NCI-H526 (cell line): Measurements from ENCODE around the gene SNRPD3.

Experiments
- DNase-seq, 2 experiments: peaks; one replicate each; lab custom pipeline; 2025; lab: John Stamatoyannopoulos, UW

Gene SNRPD3

DNA sequence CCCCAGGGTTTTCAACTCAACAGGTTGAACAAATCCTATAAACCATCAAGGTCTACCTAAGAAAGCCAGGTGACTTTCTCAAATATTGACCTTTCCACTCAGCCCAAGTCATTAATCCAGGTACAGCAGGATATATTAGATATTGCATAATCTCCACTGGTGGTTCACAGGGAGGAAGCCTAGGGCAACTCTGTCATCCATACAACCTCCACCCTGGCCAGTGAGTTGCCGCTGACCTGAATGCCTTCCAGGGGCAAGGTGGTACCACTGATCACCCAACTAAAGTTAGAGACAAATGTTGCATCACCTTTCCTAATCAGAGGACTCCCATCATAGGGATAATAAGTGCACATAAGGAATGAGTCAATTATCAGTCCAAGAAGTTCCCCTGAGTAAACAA lies 23.7 kb upstream of the SNRPD3 start:
- no peak for DNase-seq

DNA sequence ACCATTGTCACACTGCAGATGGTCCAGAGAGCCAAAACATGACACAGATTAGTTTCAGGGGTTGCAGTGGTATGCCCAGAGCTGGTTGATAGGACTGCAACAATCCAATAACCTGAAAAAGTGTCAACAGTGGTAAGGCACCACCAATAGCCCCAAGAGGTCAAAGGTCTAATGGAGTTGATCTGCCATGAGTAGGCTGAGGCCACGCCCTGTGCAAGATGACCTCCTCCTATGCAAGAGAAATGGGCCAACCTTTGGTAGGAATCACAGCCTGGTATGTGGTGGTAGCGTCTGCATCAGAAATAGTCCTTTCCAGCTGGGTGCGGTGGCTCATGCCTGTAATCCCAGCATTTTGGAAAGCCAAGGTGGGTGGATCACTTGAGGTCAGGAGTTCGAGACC lies 20.5 kb upstream of the SNRPD3 start:
- DNase-seq, result no peak

DNA sequence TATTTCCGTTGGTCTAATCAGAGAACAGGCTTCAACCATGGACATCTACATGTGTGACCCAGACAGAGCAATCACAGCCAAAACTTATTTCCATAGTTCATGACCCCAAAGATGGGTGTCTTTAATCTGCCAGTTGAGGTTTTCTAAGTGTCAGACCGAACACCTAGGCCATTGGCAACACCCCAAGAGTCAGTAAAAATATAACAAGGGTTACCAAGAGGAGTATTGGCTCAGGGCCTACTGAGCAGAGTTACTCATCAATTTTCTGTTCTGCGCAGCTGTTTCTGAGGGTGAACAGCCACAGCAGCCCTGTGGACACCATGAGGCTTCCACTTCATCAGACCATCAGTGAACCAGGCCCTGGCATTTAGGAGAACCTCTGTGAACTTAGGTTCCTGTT lies 19.7 kb upstream of the SNRPD3 start:
- DNase-seq, result no peak

DNA sequence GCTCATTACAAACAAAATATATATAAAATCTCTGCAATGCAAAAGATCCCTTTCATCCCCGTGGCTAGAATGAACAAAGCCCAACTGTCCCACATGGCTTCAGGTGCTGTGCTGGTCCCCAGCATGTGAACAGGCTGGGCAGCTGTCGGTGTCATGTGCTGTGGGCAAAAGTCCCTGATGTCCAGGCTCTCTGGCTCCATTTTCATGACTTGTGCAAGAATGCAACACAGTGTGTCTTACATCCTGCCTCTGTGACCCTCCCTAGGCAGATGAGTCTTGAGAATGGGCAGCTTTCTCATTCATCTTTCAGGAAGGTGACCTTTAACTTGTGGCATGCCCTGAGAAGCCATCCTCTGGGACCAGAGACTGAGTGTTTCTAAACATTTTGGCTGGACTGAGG lies 15.3 kb upstream of the SNRPD3 start:
- DNase-seq, result no peak

DNA sequence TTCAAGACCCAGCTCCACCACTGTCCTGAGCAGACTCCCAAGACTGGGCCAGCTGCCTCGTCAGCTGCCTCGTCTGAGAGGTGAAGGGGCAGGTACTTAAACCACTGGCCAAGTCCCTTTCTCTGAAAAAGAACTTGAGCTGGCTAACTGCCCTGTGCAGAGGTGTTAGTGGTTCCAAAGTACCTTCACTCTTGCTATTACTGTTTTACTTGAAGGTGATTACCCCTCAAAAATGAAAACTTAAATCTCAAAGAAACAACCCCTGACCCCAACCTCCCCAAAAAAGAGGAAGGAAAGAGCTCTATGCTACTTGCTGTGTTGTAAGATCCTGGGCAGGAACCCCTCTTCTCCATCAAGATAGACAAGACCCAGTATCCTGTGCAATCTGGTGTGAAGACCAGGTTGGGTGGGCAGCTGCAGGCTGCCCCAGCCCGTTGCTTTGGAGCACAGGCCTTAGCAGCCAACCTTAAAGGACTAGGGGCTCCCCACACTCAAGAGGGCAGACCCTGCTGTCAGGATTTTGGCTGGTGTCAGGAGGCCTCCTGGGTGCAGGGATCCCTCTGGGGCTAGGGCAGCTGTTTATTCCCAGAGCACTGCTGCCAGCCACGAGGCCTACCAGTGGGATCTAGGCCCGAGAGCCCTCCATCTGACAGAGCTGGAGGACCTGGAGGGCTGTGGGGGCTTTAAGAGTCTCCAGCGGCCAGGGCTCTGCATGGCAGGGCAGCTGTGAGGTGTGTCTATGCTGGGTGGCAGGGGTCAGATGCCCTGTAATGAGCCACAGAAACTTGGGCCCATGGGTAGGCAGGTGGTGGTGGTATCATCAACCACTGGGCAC lies 13.9 kb upstream of the SNRPD3 start:
- no peak for DNase-seq

DNA sequence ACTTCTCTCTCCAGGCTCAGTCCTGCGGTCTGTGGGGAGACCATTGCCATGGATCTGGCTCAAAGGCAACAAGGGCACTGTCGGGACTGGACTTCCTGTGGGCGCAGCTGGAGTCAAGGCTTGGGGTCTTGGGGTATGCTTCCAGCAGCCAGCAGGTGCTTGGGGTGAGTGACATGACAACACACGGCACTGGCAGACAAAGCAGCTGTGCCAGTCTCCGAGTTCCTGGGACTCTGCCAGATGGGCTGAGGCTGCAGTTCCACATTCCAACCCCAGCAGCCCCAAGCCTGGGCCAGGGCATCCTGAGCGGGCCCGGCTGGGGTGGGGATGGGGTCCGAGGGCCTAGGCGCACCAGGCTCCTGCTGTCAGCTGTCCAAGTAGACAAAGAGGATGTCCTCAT lies 13.2 kb upstream of the SNRPD3 start:
- no peak for DNase-seq

DNA sequence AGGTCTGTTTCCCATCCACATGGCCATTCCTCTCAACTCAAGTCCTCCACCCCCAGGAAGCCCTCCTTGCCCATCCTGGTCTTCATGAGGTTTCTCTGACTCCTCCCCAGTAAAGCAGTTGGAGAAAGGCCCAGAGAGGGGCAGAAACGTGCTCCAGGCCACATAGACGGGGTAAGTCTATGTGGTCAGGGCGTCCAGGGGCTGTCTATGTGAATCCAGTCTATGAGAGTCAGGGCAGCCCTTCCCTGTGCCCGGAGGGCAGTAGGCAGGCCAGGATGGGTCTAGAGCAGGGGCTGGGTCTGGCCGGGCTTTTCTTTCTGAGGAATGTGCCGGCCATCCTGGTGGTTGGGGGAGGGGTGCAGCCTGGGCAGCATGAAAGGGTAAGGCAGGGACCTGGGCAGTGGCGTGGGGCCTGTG lies 12.6 kb upstream of the SNRPD3 start:
- no peak for DNase-seq

DNA sequence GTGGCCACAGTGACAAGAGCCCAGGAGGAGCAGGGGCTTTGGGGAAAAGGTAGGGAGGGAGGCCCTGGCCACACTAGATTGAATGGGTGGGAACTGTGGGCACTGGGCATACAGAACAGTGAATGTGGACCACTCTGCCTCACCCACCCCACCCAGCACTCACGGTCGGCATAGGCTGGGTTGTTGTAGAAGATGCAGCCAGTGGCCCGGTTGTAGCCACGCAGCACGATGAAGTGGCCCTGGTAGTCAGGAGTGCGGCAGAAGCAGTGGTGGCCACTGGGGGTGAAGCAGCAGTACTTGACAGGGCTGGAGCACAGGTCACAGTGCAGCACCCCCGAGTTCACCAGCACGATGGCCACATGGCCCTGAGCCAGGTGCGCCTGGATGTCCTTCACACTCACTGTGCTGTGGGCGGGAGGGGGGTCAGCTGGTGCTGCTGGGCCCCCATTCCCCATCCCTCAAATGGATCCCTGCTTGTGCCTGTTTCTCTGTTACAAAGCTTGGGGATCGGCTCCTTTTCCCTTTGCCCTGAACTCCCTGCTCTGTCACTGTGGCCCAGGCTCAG lies 12.0 kb upstream of the SNRPD3 start:
- DNase-seq, result no peak

DNA sequence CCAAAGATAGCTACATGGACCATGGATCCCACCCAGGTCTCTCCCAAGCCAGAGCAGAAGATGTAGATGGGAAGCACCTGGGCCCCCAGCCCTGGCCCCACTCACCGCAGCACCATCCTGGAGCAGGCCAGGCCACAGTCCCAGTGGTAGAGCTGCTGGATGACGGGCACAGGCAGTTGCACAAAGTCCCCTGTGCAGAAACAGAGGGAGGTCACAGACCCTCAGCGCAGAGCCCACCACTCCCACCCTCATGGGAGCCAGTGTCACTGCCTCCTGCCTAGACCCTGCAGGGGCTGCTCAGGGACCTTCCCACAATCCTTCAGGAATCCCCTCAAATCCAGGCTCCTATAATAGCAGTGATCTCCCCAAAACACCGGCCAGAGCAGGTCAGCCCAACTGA lies 7.0 kb upstream of the SNRPD3 start:
- no peak for DNase-seq

DNA sequence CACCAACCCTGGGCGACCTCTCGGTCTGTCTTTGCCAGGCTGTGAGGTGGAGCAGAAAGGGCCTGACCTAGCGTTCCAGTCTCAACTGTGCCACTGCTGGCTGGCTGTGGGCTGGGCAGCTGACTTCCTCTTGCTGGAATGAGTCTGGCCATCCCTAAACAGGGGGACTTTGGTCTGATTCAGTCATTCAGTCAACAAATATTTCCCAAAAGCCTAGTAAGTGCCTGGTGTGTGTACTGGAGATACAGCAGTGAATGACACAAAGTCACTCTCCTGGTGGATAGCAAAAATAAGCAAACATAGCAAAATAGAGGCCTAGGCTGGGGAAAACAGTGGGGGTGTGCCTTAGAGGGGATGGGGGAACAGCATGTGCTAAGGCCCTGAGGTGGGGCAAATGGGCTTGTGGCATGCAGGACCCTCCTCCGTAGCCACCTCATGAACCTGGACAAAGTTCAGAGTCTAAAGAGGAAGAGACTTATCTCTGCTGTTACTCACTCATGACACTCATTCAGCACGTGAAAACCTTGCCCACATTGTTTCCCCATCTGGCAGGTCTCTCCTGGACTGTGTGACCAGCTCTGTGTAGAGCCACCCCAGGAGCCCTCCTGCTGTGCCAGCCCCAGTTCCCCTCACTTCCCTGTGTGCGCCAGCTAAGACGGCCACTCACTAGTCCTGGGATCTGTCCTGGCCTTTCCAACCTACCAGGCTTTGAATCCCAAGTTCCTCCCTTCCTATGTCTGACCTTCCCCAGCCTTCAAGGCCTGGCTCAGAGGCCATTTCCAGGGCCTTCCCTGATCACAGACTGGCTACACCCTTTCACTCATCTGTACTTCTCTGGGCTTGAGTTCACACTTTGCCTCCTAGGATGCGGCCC lies 5.5 kb upstream of the SNRPD3 start:
- no peak for DNase-seq

DNA sequence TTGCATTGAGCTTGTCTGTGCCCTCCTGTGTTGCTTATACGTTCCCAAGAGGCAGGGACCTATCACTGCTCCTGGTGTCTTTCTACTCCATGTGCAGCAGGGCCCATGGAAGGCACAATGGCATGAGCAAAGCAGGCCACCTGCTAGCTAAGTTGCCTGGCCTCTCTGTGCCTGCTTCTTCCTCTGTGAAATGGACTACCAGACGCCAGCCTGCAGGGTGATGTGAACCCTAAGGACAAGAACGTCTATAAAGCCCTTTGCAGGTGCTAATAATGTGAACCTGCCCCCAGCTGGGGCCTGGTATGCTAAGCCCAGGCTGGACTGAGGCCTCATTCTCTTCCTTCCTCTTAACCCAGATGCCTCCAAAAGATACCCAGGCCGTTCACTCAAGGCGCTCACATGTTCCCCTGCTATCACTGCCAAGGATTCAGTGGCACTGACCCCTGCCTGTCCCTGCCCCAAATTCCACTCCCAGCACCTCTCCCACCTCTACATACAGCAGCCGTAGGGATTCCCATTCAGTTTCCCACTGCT lies 4.8 kb upstream of the SNRPD3 start:
- DNase-seq, result no peak

DNA sequence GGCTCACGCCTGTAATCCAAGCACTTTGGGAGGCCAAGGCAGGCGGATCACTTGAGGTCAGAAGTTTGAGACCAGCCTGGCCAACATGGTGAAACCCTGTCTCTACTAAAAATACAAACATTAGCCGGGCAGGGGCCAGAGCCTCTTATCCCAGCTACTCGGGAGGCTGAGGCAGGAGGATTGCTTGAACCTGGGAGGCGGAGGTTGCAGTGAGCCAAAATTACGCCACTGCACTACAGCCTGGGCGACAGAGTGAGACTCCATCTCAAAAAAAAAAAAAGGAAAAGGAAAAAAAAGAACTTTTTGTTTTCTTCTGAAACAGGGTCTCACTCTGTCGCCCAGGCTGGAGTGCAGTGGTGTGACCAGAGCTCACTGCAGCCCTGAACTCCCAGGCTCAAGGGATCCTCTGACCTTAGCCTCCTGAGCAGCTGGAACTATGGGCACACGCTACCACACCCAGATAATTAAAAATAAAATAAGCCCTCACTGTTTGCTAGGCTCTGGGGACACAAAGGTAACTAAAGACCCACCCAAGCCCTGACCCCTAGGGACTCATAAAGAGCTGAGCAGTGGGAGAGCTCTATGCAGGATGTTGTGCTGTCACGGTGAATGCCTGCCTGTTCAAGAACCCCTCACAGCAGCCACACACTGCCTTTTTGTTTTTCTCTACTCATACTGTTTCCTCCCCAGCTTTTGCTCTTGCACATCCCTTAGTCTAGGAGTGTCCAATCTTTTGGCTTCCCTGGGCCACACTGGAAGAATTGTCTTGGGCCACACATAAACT lies 3.1 kb upstream of the SNRPD3 start:
- peak; percentile 53 to 65 for DNase-seq

DNA sequence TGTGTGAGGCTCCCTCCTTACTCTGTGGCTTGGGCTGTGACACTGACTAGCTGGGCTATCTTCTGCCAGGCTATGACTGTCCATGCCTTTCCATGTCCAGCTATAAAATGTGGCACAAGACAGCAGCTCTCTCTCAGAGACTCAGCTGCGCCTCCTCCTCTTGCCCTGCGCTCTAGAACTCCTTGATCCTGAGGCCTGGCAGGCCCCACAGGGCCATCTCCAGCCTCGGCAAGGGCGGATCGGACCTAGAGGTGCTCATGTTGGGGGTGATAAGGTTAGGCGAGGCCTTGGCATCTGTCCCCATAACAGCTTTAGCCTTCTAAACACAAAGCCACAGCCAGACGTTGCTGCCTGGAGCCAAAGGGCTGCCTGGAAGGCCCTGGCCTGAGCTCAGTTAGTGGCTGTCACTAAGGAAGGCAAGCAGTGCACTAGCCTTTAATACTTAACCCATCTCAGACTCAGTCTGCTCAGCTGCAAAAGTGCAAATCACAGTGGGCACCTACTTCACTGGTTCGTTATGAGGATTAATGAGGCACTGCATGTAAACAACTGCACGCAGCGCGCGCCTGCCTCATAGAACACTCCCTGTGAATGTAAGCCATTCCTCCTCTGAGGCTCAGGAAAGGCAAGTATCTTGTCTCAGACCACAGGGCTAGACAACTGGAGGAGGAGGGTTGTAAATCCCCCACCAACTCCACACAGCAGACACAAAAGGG lies 2.0 kb upstream of the SNRPD3 start:
- no peak for DNase-seq

DNA sequence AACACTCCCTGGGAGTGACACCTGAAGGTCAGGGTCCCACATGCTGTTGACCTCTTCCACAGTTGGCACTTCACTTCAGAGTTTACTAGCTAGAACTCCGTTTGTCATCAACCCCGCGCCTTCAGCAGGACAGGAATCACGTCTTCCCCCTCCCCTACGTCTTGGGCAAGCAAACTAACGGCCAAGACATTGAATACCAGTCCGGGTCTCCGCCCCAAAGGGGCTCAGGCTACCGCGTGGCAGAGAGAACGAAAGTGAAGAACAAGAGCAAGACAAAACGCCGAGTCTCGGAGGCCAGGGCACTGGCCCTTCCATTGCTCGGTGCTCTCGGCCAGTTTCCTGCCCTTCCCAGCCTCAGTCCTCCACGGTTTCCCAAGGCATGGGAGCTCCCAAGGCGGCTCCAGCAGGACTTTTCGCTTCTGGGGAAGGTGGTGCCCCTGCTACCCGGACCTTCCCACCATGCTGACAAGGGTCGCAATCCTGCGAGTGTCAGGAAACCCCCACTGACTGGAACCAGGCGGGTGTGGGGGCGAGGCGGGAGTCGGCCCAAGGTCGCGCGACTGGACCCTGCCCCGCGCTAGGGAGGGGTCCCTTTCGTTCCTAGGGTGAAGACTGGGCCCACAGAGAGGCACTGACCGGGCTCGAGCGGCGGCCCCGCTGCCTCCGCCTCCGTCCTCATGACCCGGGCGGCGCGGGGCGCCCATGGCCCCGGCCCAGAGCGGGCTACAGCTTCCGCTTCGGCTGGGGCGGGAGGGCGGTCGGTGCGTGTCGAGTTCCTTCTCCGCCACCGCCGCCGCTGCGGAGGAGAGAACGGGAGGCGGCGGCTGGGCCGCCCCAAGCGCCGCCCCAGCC lies 1.3 kb upstream of the SNRPD3 start, which contains the start of gene GUCD1:
Gene GUCD1, minus strand, starts transcription at position 826 of the 852 bp plus-strand sequence. Its CDS starts 147 bp downstream, at position 679.
- peak in 1 of 2 experiments; percentile 33 for DNase-seq

DNA sequence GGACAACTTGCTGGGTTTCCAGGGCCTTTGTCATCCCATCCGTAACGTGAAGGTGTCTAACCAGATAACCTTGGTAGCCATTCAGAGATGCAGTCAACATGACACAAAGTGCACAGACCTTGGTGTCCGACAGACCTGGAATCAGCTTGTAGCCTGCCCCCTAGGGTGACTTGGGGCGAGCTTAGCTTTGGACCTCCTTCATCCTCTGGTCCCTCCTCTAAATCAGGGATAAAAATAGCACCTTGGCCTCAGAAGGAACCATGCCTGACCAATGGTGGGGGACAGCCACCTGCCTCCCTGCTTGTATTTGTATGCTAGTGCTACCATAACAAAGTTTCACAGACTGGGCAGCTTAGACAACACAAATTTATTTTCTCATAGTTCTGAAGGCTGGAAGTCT lies 3.7 kb downstream of the SNRPD3 start:
- no peak for DNase-seq

DNA sequence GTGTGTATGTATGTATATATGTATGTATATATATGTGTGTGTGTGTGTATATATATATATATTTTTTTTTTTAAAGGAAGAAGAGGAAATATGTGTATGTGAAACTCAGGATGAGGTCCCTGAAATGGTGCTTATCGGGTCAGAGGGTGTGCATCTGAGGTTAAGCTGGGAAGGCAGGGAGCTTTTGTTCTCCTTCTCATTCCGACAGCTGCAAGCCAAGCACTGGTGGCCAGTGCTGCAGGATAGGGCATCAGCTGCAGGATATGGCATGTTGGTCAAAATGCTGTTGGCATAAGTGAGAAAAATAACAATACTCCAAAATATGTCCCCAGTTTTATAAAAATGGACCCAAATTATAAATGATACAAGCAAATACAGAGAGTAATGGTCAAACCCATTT lies 7.4 kb downstream of the SNRPD3 start:
- no peak for DNase-seq

DNA sequence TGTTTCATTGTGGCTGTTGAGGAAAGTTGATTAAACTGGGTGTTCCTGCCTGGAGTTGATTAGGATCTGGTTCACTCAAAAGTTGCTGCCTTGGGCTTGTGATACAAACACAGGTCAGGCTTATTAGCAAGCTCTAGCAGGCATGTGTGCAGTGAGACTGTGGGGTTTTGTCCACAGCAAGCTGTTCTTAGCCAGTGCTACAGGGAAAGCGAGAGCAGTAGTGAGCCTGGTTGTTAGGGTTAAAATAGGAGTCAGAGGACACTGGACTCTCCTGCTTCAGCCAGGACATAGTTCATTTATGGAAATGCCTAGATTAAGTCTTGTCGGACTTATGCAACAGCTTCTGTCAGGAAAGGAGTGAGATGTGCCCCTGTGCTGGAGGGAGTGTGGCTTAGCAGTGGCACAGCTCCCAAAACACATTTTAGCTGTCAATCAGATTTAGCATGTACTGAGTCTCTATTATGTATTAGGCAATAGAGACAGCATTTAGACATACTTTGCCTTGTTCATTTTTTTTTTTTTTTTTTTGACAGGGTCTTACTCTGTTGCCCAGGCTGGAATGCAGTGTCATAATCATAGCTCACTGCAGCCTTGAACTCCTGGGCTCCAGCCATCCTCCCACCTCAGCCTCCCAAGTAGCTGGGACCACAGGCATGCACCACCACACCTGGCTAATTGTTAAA lies 8.7 kb downstream of the SNRPD3 start:
- no peak for DNase-seq

DNA sequence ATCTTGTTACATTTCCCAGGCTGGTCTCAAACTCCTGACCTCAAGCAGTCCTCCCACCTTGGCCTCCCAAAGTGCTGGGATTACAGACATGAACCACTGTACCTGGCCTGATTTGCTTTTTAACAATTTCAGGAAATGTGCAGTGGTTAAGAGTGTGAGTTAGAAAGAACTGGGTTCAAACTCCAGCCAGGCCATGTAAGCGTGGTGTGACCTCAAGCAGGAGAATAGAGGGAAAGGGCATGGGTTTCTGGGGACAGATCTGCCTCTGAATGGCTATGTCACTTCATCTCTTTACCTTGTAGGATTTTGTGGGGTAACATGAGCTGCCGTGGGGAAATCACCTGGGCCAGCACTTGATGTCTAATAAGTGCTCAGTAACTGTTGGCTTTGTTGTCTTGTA lies 9.3 kb downstream of the SNRPD3 start:
- no peak for DNase-seq

DNA sequence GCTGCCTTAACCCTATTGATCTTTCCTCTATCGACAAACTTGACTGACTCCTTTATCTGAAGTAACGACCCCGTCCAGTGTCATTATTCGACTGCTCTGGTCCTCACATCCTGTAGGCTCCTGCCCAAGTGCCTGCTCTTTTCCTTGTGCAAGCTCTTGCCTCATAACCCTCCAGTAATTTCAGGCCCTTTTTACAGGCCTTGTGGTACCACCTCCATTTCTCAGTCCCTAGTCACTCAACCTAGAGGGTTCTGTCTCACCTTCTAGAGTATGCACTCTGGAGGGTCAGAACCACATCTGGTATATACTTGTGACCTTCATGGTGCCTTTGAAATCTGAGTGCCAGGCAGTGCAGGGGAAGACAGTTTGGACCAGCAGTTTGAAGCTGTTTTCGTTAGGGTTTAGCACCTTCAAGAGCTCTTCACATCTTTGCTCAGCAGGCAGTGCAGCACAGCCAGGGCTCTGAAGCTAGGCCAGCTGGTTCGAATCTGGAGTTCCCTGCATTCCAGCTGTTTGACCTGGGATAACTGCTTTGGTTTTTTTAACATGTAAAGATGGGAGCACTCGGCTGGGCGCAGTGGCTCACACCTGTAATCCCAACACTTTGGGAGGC lies 11.2 kb downstream of the SNRPD3 start:
- DNase-seq, result no peak
